NB4 (cell line): ENCODE data around the gene PIP4K2A.

Experiments used
- DNase-seq: peaks from one replicate; pipeline ENCODE4 v3.0.0; 2010; ENCODE audit warnings: low read depth
- H3K4me3 ChIP-seq: one replicate; pipeline ENCODE4 v1.5.1; 2011; ENCODE audit warnings: mild to moderate bottlenecking, low read depth, low read length, moderate library complexity
- MYC ChIP-seq: IDR thresholded peaks from 2 replicates; pipeline ENCODE4 v1.6.1; 2011; ENCODE audit warnings: low read depth, low read length
- POLR2A ChIP-seq: IDR thresholded peaks from 2 replicates; pipeline ENCODE4 v1.6.1; 2011; ENCODE audit warnings: mild to moderate bottlenecking; ENCODE audit not compliant: insufficient read length; ENCODE audit errors: extremely low read depth
- TF ChIP-seq, protein P1 (sequence below): IDR thresholded peaks from 2 replicates; pipeline ENCODE4 v1.6.1; 2011; ENCODE audit warnings: low read depth, low read length
- TF ChIP-seq, protein P2 (sequence below): IDR thresholded peaks from one replicate; pipeline ENCODE4 v1.5.1; 2012; ENCODE audit warnings: low read depth, low read length

PIP4K2A gene

DNA sequence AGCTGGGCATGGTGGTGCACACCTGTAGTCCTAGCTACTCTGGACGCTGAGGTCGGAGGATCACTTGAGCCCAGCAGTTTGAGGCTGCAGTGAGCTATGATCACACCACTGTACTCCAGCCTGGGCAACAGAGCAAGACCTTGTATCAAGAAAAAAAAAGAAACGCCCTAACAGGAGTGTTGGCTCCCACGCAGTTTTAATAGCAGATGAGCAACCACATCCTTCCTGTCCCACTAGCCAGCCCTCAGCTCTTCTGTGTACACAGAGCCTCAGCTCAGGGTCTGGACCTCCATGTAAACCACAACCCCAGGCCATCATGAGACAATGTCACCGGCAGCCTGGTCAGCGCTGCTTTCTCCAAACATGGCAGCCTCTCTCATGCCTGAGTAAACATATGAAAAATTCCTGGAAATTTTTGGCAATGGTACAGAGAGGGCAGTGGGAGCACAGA lies 108.2 kb downstream of the PIP4K2A start:
- DNase-seq, result peak; percentile 88
- H3K4me3 ChIP-seq, result no peak overlapping the region
- TF ChIP-seq, protein P1, sequence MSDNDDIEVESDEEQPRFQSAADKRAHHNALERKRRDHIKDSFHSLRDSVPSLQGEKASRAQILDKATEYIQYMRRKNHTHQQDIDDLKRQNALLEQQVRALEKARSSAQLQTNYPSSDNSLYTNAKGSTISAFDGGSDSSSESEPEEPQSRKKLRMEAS, result 0 out of 2 replicates have a peak, but pooled peaks have one; percentile 12
- TF ChIP-seq MYC, result 0 out of 2 replicates have a peak, but pooled peaks have one; percentile 24
- TF ChIP-seq, protein P2, sequence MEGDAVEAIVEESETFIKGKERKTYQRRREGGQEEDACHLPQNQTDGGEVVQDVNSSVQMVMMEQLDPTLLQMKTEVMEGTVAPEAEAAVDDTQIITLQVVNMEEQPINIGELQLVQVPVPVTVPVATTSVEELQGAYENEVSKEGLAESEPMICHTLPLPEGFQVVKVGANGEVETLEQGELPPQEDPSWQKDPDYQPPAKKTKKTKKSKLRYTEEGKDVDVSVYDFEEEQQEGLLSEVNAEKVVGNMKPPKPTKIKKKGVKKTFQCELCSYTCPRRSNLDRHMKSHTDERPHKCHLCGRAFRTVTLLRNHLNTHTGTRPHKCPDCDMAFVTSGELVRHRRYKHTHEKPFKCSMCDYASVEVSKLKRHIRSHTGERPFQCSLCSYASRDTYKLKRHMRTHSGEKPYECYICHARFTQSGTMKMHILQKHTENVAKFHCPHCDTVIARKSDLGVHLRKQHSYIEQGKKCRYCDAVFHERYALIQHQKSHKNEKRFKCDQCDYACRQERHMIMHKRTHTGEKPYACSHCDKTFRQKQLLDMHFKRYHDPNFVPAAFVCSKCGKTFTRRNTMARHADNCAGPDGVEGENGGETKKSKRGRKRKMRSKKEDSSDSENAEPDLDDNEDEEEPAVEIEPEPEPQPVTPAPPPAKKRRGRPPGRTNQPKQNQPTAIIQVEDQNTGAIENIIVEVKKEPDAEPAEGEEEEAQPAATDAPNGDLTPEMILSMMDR, result no peak

GRCh38 chr10:22605168-22605567 lies 109.2 kb downstream of the PIP4K2A start:
- peak; percentile 89 for DNase-seq
- peak overlapping the region; percentile 36 for H3K4me3 ChIP-seq
- TF ChIP-seq, protein P2, result no peak
- TF ChIP-seq, protein P1, result no peak
- TF ChIP-seq MYC (no peak), POLR2A (no peak)

DNA sequence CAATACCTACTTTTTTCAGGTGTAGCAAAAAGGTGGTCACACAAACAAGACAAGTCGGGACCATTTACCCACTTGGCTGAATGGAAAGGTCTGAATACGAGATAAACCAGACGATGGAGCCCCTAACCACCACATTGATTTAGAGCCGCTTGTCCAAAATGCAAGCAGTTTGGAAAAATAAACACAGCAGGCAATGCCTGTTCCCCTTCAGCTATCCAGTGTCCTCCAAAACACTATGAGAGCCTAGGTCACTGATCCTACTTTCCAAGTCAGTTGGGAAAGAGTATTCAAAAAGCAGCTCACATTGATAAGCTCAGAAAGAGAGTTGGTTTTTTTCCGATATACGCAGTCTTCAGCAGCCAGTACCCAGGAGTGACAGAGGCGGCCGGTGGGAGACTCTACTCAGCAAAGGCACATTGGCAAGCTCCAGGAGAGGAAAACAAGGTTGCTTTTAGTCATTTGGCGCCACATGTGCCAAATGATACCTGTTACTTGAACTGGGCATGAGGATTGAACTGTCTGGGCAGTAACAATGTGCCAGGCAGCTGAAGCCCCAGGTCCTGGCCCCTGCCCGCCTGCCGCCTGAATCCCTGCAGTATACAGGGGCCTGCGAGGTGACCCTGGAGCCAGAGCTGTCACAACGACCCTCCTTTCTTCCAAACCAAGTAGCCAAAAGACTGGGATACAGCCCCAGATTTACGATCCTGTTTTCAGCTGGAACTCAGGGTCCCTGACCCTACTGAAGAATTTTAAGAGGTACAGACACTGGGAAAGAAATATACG lies 109.8 kb downstream of the PIP4K2A start:
- no peak for TF ChIP-seq MYC
- TF ChIP-seq, protein P2, result no peak
- TF ChIP-seq, protein P1, result no peak
- peak overlapping the region; percentile 30 for H3K4me3 ChIP-seq
- DNase-seq, result no peak

- DNase-seq, result no peak
- TF ChIP-seq MYC, result no peak
- TF ChIP-seq, protein P1, result no peak
- TF ChIP-seq POLR2A, result no peak
- TF ChIP-seq, protein P2, result no peak
- no peak overlapping the region for H3K4me3 ChIP-seq
These were observed 110.8 kb downstream of the PIP4K2A start for GRCh38 chr10:22603581-22603980.

GRCh38 chr10:22601618-22602017 lies 112.8 kb downstream of the PIP4K2A start:
- no peak overlapping the region for H3K4me3 ChIP-seq
- DNase-seq, result no peak
- no peak for TF ChIP-seq POLR2A
- TF ChIP-seq, protein P1, result no peak
- TF ChIP-seq, protein P2, result no peak
